ENCODE data around the gene ZMYM1.
"Not testable (repeated sequence)": the region's sequence is repeated elsewhere in the genome, so short reads cannot be mapped to it uniquely, and the experiment has no call there.

The ZMYM1 gene

DNA sequence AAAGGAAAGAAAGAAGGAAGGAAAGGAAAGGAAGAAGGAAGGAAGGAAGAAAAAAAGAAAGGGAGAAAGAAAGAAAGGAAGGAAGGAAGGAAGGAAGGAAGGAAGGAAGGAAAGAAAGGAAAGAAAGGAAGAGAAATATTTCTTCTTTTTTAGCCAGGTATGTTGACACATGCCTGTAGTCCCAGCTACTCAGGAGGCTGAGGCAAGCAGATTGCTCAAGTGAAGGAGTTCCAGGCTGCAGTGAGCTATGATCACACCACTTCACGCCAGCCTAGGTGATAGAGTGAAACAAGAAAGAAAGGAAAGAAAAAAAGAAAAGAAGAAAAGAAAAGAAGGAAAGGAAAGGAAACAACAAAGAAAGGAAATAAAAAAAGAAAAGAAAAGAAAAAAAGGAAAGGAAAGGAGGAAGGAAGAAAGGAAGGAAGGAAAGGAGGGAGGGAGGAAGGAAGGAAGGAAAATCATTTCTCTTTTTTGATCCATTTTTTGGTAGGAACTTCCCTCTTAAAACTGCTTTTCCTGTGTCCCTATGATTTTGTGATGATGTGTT is 5.8 kb upstream of the ZMYM1 start:
- DNase-seq, result no peak

DNA sequence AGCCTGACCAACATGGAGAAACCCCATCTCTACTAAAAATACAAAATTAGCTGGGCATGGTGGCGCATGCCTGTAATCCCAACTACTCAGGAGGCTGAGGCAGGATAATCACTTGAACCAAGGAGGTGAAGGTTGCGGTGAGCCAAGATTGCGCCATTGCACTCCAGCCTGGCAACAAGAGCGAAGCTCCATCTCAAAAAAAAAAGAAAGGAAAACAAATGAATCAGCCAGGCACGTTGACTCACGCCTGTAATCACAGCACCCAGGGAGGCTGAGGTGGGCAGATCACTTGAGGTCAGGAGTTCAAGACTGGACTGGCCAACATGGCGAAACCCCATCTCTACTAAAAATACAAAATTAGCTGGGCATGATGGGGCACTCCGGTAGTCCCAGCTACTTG is 2.8 kb upstream of the ZMYM1 start:
- not testable (repeated sequence) for DNase-seq

- DNase-seq, result no peak
Measured at GRCh38 chr1:35080171-35080854, 1.1 kb downstream of the ZMYM1 start.

GRCh38 chr1:35085421-35085820 is 6.2 kb downstream of the ZMYM1 start:
- no peak for DNase-seq

- DNase-seq, result no peak
Measured at GRCh38 chr1:35097224-35097623, 18.0 kb downstream of the ZMYM1 start.

GRCh38 chr1:35111106-35111505 is 31.9 kb downstream of the ZMYM1 start:
- no peak for DNase-seq

- no peak for DNase-seq
Measured at GRCh38 chr1:35112668-35113067, 33.5 kb downstream of the ZMYM1 start.

GRCh38 chr1:35115459-35116383 is 36.5 kb downstream of the ZMYM1 start:
- DNase-seq, result no peak

DNA sequence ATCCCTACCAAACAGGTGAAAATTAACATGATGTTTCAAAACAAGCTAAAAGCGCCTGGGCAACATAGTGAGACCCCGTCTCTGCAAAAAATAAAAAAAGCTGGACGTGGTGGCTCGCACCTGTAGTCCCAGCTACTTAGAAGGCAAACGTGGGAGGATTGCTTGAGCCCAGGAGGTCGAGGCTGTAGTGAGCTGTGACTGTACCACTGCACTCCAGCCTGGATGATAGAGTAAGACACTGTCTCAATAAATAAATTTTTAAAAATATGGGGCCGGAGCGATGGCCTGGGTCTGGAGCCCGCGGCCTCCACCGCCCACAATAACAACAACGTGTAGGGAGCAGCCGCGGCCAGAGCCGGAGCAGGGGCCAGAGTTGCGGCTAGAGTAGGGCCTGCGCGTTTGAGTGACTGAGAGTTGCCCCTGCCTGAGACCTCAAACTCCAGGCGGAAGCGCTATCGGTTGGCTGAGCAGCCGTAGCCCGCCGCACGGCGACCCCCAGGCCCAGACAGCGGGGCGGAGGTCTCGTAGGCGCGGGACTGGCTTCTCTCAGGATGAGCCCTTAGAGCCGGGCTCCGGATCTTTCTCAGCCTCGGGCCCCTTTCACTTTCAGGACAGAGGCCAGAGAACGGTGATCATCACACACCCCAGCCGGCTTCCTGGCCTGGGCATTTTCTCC is 41.4 kb downstream of the ZMYM1 start:
- DNase-seq, result no peak

GRCh38 chr1:35122311-35122710 is 43.1 kb downstream of the ZMYM1 start:
- no peak for DNase-seq

GRCh38 chr1:35126546-35126945 is 47.4 kb downstream of the ZMYM1 start:
- no peak for DNase-seq

DNA sequence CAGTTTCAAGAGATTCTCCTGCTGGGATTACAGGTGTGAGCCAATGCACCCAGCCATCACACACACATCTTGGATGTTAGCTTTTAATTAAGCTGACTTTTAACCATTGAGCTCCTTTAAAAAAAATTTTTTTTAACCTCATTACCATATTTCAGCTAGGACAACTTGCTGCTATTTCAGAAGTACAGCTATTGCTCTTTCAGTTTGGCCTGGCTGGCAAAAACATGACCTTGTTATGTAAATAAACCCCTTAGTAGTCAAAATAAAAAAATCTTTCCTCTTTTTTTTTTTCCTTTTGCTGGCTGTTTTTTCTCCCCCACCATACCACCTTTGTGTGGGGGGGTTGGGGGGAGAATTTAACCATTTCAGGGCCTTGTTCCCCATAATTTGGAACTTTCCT is 49.9 kb downstream of the ZMYM1 start:
- no peak for DNase-seq

DNA sequence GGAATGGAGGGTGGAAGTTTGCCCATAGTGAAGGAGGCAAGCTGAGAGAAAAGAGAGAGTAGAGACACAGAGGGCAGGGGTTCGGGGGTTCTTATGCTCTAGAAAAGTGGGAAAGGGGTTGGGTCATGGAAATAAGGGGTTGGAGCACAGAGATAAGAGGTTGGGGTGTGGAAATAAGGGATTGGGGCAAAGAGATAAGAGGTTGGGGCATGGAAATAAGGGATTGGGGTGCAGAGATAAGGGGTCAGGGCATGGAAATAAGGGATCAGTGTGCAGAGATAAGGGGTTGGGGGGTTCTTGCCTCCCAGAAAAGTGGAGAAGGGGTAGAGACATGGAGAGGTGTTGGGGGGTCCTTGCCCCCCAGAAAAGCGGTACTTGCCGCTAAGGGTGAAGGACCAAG is 57.6 kb downstream of the ZMYM1 start:
- DNase-seq, result no peak

DNA sequence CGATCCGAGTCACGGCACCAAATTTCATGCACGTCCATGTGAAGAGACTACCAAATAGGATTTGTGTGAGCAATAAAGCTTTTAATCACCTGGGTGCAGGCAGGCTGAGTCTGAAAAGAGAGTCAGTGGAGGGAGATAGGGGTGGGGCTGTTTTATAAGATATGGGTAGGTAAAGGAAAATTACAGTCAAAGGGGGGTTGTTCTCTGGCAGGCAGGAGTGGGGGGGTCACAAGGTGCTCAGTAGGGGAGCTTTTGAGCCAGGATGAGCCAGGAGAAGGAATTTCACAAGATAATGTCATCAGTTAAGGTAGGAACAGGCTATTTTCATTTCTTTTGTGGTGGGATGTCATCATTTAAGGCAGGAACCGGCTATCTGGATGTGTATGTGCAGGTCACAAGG is 58.4 kb downstream of the ZMYM1 start:
- not testable (repeated sequence) for DNase-seq

- not testable (repeated sequence) for DNase-seq
Measured at GRCh38 chr1:35142294-35142693, 63.1 kb downstream of the ZMYM1 start.

DNA sequence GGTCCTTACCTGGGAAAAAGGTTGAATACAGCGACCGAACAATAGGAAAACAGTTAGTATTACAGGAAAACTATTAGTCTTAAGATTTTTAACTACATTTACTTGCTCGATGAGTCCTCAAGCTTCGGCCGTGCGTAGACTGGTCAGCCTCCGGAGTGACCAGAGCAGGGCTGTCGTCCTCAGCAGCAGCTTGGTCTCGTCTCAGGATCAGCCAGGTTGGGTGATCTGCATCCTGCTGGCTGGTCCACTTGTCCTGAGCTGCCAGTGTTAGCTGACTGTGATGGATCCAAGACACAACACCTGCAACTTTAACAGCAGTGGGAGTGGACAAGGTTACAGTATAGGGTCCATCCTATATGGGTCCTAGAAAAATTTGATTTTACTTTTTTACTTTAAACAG is 63.5 kb downstream of the ZMYM1 start:
- not testable (repeated sequence) for DNase-seq

DNA sequence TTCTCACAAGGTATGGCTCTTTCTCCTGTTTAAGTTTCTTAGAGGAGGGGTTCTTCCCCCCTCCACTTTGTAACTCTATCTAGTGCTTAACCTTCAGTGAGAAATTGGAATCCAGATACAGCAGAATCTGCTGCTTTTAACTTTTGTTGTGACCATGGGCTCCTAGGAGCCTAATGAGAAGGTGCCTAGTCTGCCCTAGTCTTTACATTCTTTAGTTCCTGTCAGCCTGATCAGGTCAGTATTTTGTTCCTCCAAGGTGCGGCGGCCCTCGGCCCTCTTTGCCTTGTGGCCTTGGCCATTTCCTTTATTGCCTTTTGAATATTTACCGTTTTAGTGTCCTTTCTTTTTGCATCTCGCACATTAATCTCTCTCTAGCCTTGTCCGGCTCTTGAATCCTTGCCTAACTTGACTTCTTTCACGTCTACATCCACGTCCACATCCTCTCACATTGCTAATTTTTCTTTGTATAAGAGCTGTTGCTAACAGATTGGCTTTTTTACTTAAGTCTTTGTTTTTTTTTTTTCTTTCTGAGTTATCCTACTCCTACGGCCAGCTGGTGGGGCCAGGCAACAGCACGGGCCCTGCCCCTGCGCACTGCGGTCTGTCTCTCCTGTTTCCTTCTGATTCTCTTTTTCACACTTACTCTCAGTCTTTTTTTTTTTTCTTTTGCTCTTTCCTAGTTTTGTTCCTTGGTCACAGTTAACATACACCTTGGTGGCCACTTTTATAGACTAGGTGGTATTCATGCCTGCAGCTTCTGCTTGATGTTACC is 64.7 kb downstream of the ZMYM1 start:
- no peak for DNase-seq

DNA sequence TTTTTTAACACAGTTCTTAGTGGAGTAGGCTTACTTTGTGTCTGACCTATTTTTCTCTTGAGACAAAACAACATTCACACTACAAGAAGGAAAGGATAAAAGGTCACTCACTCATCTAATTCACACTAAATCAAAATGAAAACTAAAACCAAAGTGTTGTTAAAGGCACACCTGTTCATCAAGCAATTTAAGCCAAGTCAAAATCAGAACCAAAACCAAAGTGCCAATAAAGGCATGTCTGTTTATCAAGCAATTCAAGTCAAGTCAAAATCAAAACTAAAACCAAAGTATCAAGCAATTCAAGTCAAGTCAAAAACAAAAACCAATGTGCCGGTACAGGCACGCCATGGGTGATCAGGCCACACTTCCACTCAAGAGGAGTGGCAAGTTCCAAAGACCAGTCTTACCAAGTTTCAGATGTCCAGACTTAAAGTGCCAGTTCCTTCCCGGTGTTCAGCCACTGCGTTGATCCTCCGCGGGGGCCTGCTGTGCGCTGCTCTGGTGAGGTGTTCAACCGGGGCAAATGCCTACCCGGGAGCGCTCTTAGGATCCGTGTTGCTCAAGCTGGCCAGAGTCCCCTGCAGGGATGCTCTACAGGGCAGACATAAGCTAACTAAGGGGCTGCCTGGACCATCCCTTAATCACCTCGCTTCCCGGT is 66.8 kb downstream of the ZMYM1 start:
- DNase-seq, result not testable (repeated sequence)

DNA sequence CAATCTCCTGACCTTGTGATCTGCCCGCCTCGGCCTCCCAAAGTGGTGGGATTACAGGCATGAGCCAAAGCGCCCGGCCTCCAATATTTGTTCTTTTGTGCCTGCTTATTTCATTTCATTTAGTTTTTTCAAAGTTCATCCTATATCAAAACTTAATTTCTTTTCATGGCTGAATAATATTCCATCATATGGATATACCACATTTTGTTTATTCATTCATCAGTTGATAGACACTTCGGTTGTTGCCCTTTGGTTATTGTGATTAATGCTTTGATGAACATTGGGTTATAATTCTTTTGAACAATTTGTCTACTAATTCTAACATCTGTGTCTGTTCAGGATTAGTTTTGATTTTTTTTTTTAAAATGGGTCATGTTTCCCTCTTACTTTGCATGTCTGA is 72.0 kb downstream of the ZMYM1 start:
- no peak for DNase-seq

- no peak for DNase-seq
Measured at GRCh38 chr1:35164893-35165292, 85.7 kb downstream of the ZMYM1 start.

Data from hypothalamus (tissue), 51 donors.